Omental fat pad (tissue), 4 donors: Measurements from ENCODE around the gene DCUN1D2. TPM values are rescaled to one million over a fixed set of nuclear protein-coding genes. Genes with fewer than 3 reads are reported as not detected.
"Not testable (repeated sequence)": the region's sequence is repeated elsewhere in the genome, so short reads cannot be mapped to it uniquely, and the experiment has no call there.

Experiments used
- ATAC-seq: fragments of 150-250 bp; one replicate; pipeline ENCODE4 v1.9.1; 2016; ENCODE audit warnings: mild to moderate bottlenecking, moderate library complexity; ENCODE audit not compliant: low FRiP score
- DNase-seq: peaks from one replicate; pipeline ENCODE4 v3.0.0-alpha.2; 2019; ENCODE audit warnings: low spot score
- CTCF ChIP-seq, 3 donors: fragments of 450-650 bp; IDR thresholded peaks; one replicate each; pipeline ENCODE4 v1.5.1; 2016 to 2017; ENCODE audit warnings: antibody characterized with exemption in 3 of 3, mild to moderate bottlenecking in 3 of 3, moderate library complexity in 2 of 3
- total RNA-seq, 4 donors: library from RNA; depleted of rRNA; stranded (reverse); fragments of >200 nt; gene quantifications; one replicate each; pipeline ENCODE4 v1.1.0, GENCODE V29; 2016

The DCUN1D2 gene
- total RNA-seq, 4 donors from 2014 or later, result 10.9 to 28.4 (median 14.5) TPM

- TF ChIP-seq CTCF (IDR thresholded peaks at IDR 0.05), result no peak
- ATAC-seq, result no peak
- no peak for DNase-seq
Measured at GRCh38 chr13:113437408-113438010, 53.0 kb downstream of the DCUN1D2 start.

- DNase-seq, ATAC-seq: not testable (repeated sequence)
Measured at GRCh38 chr13:113436866-113437265, 53.6 kb downstream of the DCUN1D2 start.

GRCh38 chr13:113435907-113436306 lies 54.6 kb downstream of the DCUN1D2 start:
- not testable (repeated sequence) for ATAC-seq, DNase-seq

- ATAC-seq (no peak), DNase-seq (no peak)
- no peak for TF ChIP-seq CTCF (IDR thresholded peaks at IDR 0.05)
Measured at GRCh38 chr13:113433391-113433916, 57.1 kb downstream of the DCUN1D2 start.

DNA sequence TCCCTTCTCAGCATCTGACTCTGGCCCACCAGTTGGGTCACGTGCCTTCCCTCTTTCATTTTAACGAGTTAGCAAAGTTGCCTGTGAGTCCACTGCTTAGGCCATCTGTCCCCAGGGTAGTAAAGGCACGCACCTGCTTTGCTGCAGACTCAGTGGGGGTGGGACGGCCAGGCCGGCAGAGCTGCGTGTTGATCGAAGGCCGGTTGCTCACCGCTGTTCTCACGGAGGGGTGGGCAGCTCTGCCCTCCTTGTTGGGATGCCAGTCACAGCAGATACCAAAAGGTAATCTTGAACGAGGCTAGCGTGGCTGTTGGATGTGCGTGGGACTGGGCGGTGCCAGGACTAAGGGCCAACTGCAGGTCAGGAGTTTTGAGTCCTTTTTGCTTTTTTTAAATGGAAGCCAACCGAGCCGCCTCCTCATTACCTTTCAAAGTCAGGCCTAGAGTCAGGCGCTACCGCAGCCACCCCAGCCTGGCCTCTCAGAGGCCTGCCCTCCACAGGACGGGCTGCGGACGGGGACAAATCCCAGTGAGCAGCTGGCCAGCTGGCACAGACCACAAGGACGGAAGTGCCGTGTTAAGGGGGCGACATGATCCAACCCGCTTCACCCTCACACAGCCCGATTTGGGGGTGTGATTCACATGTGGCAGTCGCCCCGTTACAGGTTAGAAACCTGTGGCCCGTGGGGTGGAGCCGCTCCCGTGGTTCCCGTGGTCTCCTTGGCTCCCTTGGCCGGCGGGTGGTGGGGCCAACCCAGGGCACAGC lies 57.8 kb downstream of the DCUN1D2 start:
- DNase-seq, result no peak
- no peak for TF ChIP-seq CTCF (IDR thresholded peaks at IDR 0.05)
- no peak for ATAC-seq

- ATAC-seq, result peak; percentile 34
- no peak for TF ChIP-seq CTCF (IDR thresholded peaks at IDR 0.05)
- DNase-seq, result no peak
Measured at GRCh38 chr13:113431171-113431570, 59.3 kb downstream of the DCUN1D2 start.

- ATAC-seq (no peak), DNase-seq (no peak)
- TF ChIP-seq CTCF (IDR thresholded peaks at IDR 0.05), result no peak
Measured at GRCh38 chr13:113430378-113431110, 60.0 kb downstream of the DCUN1D2 start.
